HG02938 (cell line): ENCODE measurements around the gene EXOG.

ENCODE experiments used
- ATAC-seq: cut with Tn5 transposase; IDR thresholded peaks from one replicate; pipeline ENCODE4 v1.9.1; 2021; ENCODE audit warnings: mild to moderate bottlenecking, moderate library complexity; ENCODE audit not compliant: unreplicated experiment

The EXOG gene

GRCh38 chr3:38507120-38507519, 11.0 kb downstream of the EXOG start:
- ATAC-seq: peak; percentile 99

- no peak for ATAC-seq
Measured at GRCh38 chr3:38509732-38510131, 13.6 kb downstream of the EXOG start.

- no peak for ATAC-seq
Measured at GRCh38 chr3:38510631-38511030, 14.5 kb downstream of the EXOG start.

GRCh38 chr3:38511546-38511945, 15.4 kb downstream of the EXOG start:
- ATAC-seq: no peak

- ATAC-seq: no peak
Measured at GRCh38 chr3:38515367-38515766, 19.2 kb downstream of the EXOG start.

GRCh38 chr3:38516669-38517068, 20.5 kb downstream of the EXOG start:
- no peak for ATAC-seq

GRCh38 chr3:38519000-38519399, 22.9 kb downstream of the EXOG start:
- no peak for ATAC-seq

GRCh38 chr3:38519651-38520050, 23.5 kb downstream of the EXOG start:
- ATAC-seq: no peak

- no peak for ATAC-seq
Measured at GRCh38 chr3:38521391-38521987, 25.3 kb downstream of the EXOG start.

GRCh38 chr3:38522002-38522401, 25.9 kb downstream of the EXOG start:
- no peak for ATAC-seq

- no peak for ATAC-seq
Measured at GRCh38 chr3:38524141-38524739, 28.1 kb downstream of the EXOG start.

GRCh38 chr3:38526792-38527191, 30.7 kb downstream of the EXOG start:
- no peak for ATAC-seq

GRCh38 chr3:38528457-38528856, 32.3 kb downstream of the EXOG start:
- ATAC-seq: no peak

- ATAC-seq: no peak
Measured at GRCh38 chr3:38532529-38532928, 36.4 kb downstream of the EXOG start.

GRCh38 chr3:38533285-38533976, 37.3 kb downstream of the EXOG start:
- ATAC-seq: no peak

GRCh38 chr3:38534180-38534579, 38.0 kb downstream of the EXOG start:
- no peak for ATAC-seq

GRCh38 chr3:38534604-38535003, 38.5 kb downstream of the EXOG start:
- no peak for ATAC-seq

GRCh38 chr3:38536671-38537070, 40.5 kb downstream of the EXOG start:
- no peak for ATAC-seq

GRCh38 chr3:38538773-38539353, 42.7 kb downstream of the EXOG start:
- no peak for ATAC-seq

GRCh38 chr3:38541806-38542205, 45.7 kb downstream of the EXOG start:
- ATAC-seq: no peak

GRCh38 chr3:38542401-38543298, 46.5 kb downstream of the EXOG start:
- no peak for ATAC-seq
